Stimulated activated naive CD8-positive, alpha-beta T cell treated with anti-CD3 and anti-CD28 coated beads, Interleukin-15, amount 100 ng/mL, for 72 hours (primary cell): ENCODE measurements around the gene NRBF2.

Source experiments
- ATAC-seq: fragments of 150-1000 bp; cut with Tn5 transposase; 2 replicates; pipeline ENCODE4 v1.10.0; 2021; ENCODE audit warnings: mild to moderate bottlenecking, moderate library complexity
- DNase-seq, 2 donors: peaks; one replicate each; pipeline ENCODE4 v3.0.0; 2021 to 2022
- H3K27ac Mint-ChIP-seq, 2 donors: one replicate each; pipeline ENCODE4 v1.8.0; 2022; ENCODE audit warnings: mild to moderate bottlenecking in 2 of 2, mixed read lengths in 2 of 2, moderate library complexity in 2 of 2
- H3K27me3 Mint-ChIP-seq: one replicate; pipeline ENCODE4 v1.8.0; 2022; ENCODE audit warnings: mixed read lengths
- H3K4me1 Mint-ChIP-seq: one replicate; pipeline ENCODE4 v1.8.0; 2022; ENCODE audit warnings: mild to moderate bottlenecking, mixed read lengths
- H3K4me3 Mint-ChIP-seq, 2 donors: one replicate each; pipeline ENCODE4 v1.8.0; 2022; ENCODE audit warnings: mild to moderate bottlenecking in 2 of 2, mixed read lengths in 2 of 2, moderate library complexity in 1 of 2
- H3K9me3 Mint-ChIP-seq, 2 donors: one replicate each; pipeline ENCODE4 v1.8.0; 2022; ENCODE audit warnings: mixed read lengths in 2 of 2

Gene NRBF2

DNA sequence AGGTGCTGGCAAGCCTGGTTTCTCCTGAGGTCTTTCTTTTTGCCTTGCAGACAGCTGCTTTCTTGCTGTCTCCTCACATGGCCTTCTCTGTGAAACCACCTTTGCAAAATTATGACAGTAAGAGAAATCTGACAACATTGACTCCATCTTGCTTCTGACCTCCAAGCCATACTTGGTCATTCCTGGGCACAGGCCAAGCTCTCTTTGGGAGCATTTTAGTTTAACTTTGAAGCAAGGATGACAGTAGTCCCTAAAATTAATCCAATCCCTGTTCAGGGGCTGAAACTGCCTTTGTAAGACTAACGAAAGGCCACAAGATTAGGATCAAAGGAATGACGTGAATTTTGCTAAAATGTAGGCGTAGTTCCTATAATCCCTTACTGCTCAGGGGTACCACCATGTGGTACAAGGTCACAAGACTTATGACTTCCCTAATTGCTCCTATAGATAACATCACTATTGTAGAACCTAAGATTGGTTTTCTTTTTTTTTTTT lies 25.1 kb upstream of the NRBF2 start:
- Mint-ChIP-seq H3K9me3 (no peaks in the 10 kb centered on the region), H3K27ac (no peak overlapping the region), H3K4me3 (no peak overlapping the region), H3K27me3 (peaks cover 33% of the 10 kb centered on the region), H3K4me1 (peaks cover 6% of the 10 kb centered on the region)
- DNase-seq = no peak
- ATAC-seq = no peak

DNA sequence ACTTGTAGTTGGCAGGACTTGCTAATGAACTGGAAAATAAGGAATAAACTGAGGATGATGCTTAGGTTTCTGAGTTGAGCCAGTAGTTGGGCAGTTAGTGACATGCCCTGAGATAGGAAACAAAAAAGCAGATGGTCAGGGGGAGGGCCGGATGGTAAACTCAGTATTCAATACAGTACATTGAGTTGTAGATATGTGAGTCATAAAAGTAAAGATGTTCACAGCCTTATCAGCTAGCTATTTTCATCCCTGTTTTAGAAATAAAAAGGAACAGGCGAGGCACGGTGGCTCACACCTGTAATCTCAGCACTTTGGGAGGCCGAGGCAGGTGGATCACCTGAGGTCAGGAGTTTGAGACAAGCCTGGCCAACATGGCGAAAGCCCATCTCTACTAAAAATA lies 22.2 kb upstream of the NRBF2 start:
- Mint-ChIP-seq H3K27me3 (peaks cover 28% of the 10 kb centered on the region), H3K27ac (no peak overlapping the region)
- no peak for DNase-seq

DNA sequence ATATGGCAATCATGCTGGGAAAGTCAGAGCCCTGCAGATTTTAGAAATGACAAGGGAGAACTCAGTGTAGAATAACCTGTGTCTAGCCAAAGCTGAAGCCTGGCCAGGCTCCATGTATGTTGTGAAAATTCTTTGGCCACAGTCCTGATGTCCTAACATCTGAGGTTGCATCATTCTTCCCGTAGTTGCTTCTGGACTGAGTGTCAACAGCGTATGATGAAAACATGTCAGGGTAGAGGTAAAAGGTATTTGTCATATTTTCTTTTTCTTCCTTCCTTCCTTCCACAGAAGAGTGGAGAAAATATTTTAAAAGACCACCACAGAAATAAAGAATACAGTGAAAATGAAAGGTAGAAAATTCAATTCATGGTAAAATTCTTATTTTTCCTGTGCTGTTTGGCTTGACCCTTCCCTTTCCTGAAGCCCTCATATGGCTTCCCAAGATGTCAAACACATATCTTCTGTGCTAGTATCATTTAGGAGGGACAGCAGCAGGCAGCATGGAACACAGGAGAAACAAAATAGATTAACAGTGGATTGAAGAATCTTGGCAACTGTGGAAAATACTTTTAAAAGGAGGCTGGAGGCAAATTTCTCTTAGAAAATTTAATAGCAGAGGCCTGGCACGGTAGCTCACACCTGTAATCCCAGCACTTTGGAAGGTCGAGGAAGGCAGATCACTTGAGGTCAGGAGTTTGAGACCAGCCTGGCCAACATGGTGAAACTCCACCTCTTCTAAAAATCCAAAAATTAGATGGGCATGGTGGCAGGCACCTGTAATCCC lies 18.9 kb upstream of the NRBF2 start:
- Mint-ChIP-seq H3K9me3 (no peaks in the 10 kb centered on the region), H3K27ac (no peak overlapping the region), H3K4me3 (no peak overlapping the region), H3K4me1 (no peaks in the 10 kb centered on the region), H3K27me3 (peaks cover 17% of the 10 kb centered on the region)
- DNase-seq (no peak), ATAC-seq (no peak)

More for the DNA sequence above, 22.2 kb upstream of the NRBF2 start:
- Mint-ChIP-seq H3K4me3 (no peak overlapping the region), H3K9me3 (no peaks in the 10 kb centered on the region), H3K4me1 (no peaks in the 10 kb centered on the region)
- ATAC-seq = no peak

DNA sequence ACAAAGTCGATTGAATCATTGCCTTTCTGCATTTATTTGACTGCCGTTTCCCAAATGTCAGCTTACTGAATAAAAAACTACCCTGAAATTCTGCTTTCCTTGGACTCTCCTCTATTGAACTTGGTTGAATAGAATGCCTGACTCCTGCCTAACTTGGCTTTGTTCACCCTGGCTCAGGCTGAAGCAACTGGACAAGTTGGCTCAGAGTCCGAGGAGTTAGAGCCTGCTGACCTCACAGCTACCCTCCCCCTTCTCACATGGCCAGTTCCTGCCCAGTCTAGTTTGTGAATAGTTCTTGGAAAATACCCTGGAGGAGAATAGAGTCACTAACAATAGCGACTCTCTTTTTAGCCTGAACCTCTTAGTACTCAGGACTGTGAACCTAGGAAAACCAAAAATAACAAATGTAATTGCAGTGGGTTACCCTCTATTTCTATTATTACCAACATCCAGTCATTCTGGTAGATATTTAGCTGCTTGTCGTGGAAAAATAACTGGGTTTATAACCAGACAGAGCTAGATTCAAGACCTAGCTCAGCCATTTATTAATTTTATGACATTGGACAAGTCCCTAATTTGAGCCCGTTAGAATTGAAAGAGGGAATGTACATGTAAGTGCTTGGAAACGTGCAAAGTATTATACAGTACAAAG lies 17.3 kb upstream of the NRBF2 start:
- Mint-ChIP-seq H3K4me3 (no peak overlapping the region), H3K9me3 (no peaks in the 10 kb centered on the region), H3K27ac (no peak overlapping the region), H3K27me3 (peaks cover 11% of the 10 kb centered on the region), H3K4me1 (no peaks in the 10 kb centered on the region)
- DNase-seq (no peak), ATAC-seq (no peak)

DNA sequence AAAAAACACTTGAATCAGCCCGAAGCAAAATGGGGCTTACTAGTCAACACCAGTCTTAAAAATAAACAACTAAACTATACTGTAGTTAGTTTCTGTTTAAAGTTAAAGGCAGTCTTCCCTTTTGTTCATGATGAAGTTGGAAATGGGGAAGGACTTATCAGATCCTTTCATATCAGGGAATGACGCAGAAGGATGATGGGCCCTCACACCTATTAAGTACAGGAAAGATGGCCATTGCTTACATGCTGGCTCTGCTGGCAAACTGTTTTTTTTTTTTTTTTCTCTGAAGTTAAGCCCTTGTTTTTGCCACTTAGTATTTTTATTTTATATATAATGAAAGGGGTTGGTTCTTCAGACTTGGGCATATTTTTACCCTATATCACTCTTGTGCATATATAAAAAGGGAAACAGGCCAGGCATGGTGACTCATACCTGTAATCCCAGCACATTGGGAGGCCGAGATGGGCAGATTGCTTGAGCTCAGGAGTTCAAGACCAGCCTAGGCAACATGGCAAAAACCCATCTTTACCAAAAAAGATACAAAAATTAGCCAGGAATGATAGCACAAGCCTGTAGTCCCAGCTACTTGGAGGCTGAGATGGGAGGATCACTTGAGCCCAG lies 16.6 kb upstream of the NRBF2 start:
- H3K4me1 Mint-ChIP-seq = no peaks in the 10 kb centered on the region
- no peak overlapping the region for H3K4me3 Mint-ChIP-seq
- no peak for ATAC-seq
- no peak overlapping the region for H3K27ac Mint-ChIP-seq
- DNase-seq = no peak
- H3K9me3 Mint-ChIP-seq = no peaks in the 10 kb centered on the region
- peaks cover 9% of the 10 kb centered on the region for H3K27me3 Mint-ChIP-seq

DNA sequence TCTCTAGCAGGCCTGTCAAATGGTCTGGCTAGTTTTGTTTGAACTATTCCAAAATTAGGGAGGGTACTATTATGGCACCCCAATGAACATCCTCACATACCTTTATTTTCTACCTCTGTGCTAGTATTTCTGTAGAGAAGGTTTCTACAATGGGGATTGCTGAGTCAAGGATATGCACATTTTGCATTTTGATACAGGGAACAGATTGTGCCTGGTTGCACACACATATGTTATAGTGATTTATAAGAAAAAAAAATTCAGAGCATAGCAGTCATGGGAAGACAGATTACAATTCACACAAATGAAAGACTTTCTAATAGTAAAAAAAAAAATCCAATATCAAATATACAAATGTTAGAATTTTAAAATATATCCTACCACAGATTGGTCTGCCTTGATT lies 14.1 kb upstream of the NRBF2 start:
- Mint-ChIP-seq H3K27ac (no peak overlapping the region), H3K4me1 (no peaks in the 10 kb centered on the region), H3K27me3 (peaks cover 5% of the 10 kb centered on the region), H3K4me3 (no peak overlapping the region), H3K9me3 (no peaks in the 10 kb centered on the region)
- no peak for ATAC-seq
- DNase-seq = no peak

DNA sequence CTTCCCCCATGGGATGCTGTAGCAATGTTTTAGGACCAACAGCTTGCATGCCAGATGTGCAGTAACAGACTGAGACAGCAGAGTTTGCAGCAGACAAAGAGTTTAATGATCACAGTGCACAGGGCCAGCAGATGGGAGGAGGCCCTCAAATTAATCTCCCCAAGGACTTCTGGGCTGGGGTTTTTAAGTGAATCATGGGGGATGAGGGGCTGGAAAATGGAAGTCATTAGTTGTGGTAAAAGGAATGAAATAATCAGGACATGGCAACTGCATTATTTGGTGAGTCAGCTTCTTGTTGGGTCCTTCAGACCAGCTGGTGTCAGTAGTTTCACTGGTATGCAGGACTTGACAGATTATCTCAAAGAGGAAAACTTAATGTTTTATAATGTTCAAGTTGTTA lies 12.6 kb upstream of the NRBF2 start:
- H3K4me1 Mint-ChIP-seq = no peaks in the 10 kb centered on the region
- no peak overlapping the region for H3K4me3 Mint-ChIP-seq
- no peak for ATAC-seq
- no peaks in the 10 kb centered on the region for H3K9me3 Mint-ChIP-seq
- DNase-seq = no peak
- no peaks in the 10 kb centered on the region for H3K27me3 Mint-ChIP-seq
- peak overlapping the region in 1 of 2 donors; percentile 10 for H3K27ac Mint-ChIP-seq

DNA sequence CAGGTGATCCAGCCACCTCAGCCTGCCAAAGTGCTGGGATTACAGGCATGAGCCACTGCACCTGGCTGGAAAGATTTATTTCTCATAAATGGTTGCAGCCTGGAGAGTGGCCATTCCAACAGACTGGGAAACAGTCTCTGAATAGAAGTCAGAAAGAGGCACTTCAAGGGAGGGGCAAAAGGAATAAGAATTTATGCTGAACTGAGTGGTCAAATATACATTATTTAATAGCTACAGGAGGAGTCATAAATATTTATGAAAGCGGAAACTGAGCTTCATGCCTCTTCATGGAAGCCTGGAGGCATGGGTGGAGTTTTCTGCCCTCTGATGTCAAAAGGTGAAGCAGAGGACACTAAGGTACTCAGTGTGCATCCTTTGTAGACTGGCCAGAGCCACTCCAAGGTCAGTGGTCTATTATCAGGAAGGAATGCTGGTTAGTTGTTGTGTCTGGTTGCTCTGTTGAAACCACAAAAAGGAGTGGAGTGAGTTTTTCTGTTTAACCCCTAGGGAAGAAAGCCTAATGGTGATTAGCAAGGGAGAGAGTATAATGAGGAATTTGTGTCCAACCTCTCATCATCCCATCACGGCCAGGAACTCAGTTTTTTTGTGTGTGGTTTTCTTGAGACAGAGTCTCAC lies 9.3 kb upstream of the NRBF2 start:
- H3K4me1 Mint-ChIP-seq = no peaks in the 10 kb centered on the region
- no peak overlapping the region for H3K27ac Mint-ChIP-seq
- no peak overlapping the region for H3K4me3 Mint-ChIP-seq
- DNase-seq (no peak), ATAC-seq (no peak)
- no peaks in the 10 kb centered on the region for H3K27me3 Mint-ChIP-seq
- no peaks in the 10 kb centered on the region for H3K9me3 Mint-ChIP-seq

DNA sequence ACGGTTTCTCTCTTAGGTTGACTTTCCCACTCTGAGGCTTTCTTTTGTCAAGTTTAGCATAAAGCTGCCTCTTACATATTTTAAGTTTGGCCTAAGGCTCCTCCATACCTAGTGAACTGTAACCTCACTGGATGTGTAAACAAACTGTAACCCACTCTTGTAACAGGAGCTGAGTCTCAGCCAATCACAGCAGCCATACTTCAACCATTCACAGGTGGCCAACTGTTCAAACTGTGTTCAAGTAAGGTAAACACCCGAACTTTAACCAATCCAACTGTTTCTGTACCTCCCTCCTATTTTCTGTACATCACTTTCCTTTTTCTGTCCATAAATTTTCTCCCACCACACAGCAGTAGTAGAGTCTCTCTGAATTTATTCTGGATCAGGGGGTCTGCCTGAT lies 7.7 kb upstream of the NRBF2 start:
- Mint-ChIP-seq H3K27ac (no peak overlapping the region), H3K4me3 (no peak overlapping the region), H3K9me3 (no peaks in the 10 kb centered on the region), H3K27me3 (no peaks in the 10 kb centered on the region), H3K4me1 (no peaks in the 10 kb centered on the region)
- no peak for DNase-seq
- no peak for ATAC-seq

DNA sequence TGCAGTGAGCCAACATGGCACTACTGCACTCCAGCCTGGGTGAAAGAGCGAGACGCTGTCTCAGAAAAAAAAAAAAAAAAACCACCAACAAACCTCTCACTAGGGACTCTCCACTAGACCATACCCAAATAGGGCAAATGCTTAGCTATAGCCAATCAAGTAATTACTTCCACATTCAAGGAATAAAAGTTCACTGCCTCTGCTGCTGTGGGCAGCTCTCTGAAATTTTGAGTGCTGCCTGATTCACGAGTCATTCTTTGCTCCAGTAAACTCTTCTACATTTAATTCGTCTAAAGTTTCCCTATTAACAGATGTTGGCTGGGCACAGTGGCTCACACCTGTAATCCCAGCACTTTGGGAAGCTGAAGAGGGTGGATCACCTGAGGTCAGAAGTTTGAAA lies 4.7 kb upstream of the NRBF2 start:
- Mint-ChIP-seq H3K4me1 (peaks cover 9% of the 10 kb centered on the region), H3K27me3 (no peaks in the 10 kb centered on the region), H3K27ac (no peak overlapping the region), H3K9me3 (peaks cover 15 to 20% of the 10 kb centered on the region in 2 donors), H3K4me3 (no peak overlapping the region)
- DNase-seq = no peak
- no peak for ATAC-seq

DNA sequence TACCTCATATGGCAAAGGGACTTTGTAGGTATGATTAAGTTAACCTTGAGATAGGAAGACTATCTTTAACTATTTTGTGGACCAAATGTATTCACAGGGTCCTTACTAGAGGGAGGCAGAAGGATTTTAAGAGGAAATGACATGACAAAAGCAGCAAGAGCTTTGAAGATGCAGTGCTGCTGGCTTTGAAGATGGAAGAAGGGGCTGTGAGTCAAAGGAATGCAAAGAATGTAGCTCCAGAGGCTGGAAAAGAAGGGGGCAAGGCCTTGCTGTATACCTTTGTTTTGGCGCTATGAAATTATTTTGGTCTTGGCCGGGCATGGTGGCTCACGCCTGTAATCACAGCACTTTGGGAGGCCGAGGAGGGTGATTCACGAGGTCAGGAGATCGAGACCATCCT lies 3.2 kb upstream of the NRBF2 start:
- H3K4me1 Mint-ChIP-seq = peaks cover 16% of the 10 kb centered on the region
- H3K4me3 Mint-ChIP-seq = no peak overlapping the region
- H3K27me3 Mint-ChIP-seq = no peaks in the 10 kb centered on the region
- no peak overlapping the region for H3K27ac Mint-ChIP-seq
- no peak for ATAC-seq
- peaks cover 15 to 20% of the 10 kb centered on the region in 2 donors for H3K9me3 Mint-ChIP-seq
- no peak for DNase-seq

DNA sequence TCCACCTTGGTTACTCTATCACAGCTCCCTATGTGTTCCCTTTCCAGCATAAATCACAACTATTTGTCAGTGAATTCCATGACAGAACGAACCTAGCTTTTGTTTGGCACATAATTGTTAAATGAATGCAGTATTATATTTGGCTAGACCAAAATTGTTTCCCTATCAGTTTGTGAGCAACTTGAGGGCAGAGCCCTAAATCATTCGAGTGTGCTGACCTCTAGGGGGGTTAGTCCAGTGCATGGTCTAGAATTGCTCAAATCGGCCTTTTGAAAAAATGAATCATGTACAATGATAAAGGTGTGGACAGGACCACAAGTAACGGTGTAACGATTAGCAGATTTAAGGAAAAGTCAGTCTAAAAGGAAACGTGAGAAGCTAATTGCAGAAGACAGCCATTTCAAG lies 475 bp upstream of the NRBF2 start:
- DNase-seq = peak in 1 of 2 donors; percentile 4
- Mint-ChIP-seq H3K27me3 (no peaks in the 10 kb centered on the region), H3K4me3 (peak overlapping the region; percentile 94 to 95), H3K9me3 (peaks cover 15 to 20% of the 10 kb centered on the region in 2 donors), H3K4me1 (peaks cover 40% of the 10 kb centered on the region), H3K27ac (peak overlapping the region in 1 of 2 donors; percentile 99)
- no peak for ATAC-seq

DNA sequence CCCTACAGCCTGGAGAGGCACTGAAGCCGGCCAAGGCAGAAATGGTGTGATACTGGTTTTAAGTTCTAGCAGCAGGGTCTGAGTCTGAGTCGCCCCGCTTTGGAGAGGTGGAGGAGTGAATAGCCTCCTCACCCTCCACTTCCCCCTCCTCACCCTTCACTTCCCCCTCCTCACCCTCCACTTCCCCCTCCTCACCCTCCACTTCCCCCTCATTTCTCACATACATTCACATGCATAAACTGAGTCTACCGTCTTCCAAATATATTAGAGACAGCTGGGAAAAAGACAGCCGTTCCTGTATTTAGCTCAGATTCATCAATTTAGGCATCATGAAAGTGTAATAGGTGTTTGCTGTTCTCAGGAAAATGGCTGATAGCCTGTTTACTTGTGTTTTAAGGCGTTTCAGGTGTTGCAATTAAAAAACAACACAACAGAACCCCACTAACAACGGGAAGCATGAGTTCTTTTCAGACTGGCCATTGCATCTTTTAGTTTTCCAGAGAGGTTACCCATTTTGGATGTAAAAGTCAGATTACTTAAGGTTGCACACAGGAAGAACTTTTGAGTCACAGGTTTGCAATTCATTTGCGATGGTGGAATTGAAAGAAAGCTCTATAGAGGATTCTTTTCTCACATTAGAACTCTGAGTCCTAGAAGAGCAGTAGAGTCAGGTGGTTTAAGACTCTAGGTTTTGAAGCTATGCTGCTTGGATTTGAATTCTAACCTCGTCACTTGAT lies 861 bp downstream of the NRBF2 start:
- Mint-ChIP-seq H3K9me3 (peaks cover 15 to 20% of the 10 kb centered on the region in 2 donors), H3K4me3 (peak overlapping the region; percentile 94 to 95), H3K4me1 (peaks cover 53% of the 10 kb centered on the region), H3K27ac (peak overlapping the region; percentile 98 to 99), H3K27me3 (no peaks in the 10 kb centered on the region)
- ATAC-seq = no peak
- DNase-seq = no peak

DNA sequence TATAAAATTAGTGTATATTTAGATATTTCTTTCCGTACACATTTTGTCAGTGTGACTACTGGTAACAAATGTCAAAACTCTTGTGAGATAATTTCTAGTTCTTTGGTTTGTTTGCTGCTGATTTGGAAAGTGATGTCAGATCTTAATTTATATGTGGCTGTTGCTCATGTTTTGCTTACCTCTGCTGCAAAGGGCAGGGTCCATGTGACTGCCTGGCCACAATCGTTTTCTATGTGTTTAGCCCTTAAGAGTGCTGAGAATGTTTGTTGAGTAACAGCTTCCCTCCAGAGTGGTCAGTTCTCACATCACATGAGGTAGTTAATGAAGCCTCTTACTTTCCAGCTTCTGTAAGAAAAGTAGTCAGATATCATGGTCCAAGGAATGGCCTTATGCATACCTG lies 4.2 kb downstream of the NRBF2 start:
- ATAC-seq = no peak
- Mint-ChIP-seq H3K4me3 (no peak overlapping the region), H3K4me1 (peaks cover 68% of the 10 kb centered on the region), H3K27me3 (no peaks in the 10 kb centered on the region), H3K27ac (no peak overlapping the region), H3K9me3 (peaks cover 6% of the 10 kb centered on the region in 2 donors)
- DNase-seq = no peak

DNA sequence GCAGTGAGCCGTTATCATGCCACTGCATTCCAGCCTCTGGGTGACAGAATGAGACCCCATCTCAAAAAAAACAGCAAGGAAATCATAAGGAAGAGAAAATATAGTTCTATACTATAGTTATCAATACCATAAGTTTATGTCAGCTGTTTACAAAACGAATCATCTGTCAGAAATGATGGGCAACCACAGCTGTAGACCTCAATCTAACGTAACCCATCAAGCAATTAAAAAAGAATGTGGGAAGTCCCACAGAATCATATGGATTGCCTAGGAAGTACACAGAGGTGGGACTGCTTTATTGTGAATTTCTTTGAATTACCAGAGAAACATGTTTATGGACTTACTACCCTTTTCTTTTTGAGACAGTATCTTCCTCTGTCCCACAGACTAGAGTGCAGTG lies 6.9 kb downstream of the NRBF2 start:
- DNase-seq = no peak
- ATAC-seq = no peak
- no peak overlapping the region for H3K4me3 Mint-ChIP-seq
- H3K27ac Mint-ChIP-seq = peak overlapping the region in 1 of 2 donors; percentile 42
- peaks cover 71% of the 10 kb centered on the region for H3K4me1 Mint-ChIP-seq
- H3K27me3 Mint-ChIP-seq = no peaks in the 10 kb centered on the region
- no peaks in the 10 kb centered on the region for H3K9me3 Mint-ChIP-seq
